GM18951 (cell line): ENCODE results near the gene TSACC.

Source experiments
- POLR2A ChIP-seq: IDR thresholded peaks from 4 replicates; pipeline ENCODE4 v1.6.1; 2011; ENCODE audit warnings: mild to moderate bottlenecking; ENCODE audit not compliant: insufficient read length, insufficient read depth; ENCODE audit errors: extremely low read depth
- in situ Hi-C: fragments of 300-500 bp; cut with MboI; formaldehyde crosslinking; loops from one replicate; pipeline ENCODE4 v1.12.0; 2022; ENCODE audit warnings: low sequenced_read_pairs, mixed read lengths, inconsistent platforms; ENCODE audit not compliant: unreplicated experiment

Gene TSACC

GRCh38 chr1:156394835-156395461 lies 56.6 kb downstream of the TSACC start:
- TF ChIP-seq POLR2A: no peak
- in situ Hi-C loops: no loop called here
